Measurements from ENCODE around the gene ZNF385D. TPM values are rescaled to one million over a fixed set of nuclear protein-coding genes. Genes with fewer than 3 reads are reported as not detected.

ZNF385D gene
- total RNA-seq, 1 donor from 2014 or later = 1.7 TPM

DNA sequence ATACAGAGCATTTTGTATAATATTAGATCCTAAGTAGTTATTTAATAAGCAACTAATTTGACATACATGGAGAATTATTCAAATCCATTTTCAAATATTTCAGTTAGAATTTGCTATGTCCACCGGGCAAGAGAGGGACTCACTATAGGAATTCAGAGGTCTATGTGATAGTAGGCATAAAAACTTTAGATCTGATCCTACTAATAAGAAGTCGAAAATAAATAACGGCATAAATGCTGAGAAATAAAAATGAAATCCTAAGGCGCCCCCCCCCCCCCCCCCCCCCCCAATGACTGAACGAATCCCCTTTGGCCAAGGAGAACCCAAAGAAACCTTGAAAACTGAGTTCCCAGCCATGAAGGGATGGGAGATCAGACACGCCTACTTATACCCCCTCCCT lies 80.6 kb downstream of the ZNF385D start:
- ATAC-seq = no peak

DNA sequence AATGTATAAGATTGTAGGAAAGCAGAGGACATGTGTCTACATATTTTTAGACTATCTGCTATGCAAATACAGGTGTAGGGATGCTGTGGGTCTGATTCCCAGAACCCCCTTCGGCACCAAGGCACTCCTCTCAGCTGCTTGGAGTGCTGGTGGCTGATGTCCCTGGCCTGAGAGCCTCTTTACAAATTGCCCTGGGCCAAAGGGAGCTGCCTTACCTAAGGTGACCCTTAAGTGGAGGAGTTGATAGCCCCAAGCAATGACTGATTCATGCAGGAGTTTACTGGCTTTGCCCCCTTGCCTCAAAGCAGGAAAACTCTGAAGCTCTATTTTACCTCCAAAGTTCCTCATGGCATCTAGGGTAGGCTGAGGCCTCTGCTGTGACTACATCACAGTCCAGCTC lies 83.0 kb downstream of the ZNF385D start:
- ATAC-seq = no peak

DNA sequence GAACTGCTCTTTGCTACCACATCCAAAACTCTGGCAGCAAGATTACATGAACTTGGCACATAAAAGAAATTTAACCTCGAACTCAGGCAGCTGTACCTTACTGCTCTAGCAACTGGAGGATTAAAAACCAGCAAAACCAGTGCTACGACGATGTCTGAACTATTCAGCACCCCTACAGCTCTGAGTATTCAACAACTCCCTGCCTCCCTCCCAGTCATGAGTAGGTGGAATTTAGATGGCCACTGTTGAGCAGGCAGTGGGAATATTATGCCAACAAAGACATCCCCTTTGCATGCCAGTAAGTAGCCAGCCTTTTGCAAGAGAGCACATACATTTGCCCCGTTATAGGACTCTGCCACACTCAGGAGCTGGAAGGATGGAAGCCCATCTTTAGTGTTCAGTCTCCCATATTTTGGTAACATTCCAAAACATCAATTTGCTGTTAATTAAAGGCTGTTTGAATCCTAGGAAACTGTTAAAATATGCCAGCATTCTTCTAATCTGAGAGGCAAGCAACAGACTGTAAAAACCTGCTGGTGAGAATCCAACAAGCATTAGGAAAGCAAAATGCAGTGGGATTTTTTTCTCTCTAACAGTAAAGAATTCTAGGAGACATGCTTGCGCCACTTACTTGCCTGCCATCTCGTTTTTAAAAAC lies 85.4 kb downstream of the ZNF385D start:
- ATAC-seq = no peak

DNA sequence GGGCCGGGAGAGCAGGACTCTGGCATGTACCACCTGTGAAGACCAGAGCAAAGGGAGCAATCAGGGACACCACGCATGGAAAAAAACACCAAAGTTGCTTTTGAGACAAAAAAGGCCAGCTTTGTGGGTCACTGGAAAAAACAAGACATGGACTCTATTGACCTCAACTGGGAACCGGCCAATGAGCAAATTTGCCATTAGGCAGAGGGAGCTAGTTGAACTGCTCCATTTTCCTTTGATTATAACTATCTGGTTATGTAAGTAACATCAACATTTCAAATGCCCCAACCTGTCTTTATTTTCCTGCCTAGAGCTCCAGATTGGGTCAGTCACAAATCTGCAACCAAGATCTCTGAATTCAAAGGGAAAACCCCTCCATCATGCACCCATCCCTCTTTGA lies 86.0 kb downstream of the ZNF385D start:
- no peak for ATAC-seq

DNA sequence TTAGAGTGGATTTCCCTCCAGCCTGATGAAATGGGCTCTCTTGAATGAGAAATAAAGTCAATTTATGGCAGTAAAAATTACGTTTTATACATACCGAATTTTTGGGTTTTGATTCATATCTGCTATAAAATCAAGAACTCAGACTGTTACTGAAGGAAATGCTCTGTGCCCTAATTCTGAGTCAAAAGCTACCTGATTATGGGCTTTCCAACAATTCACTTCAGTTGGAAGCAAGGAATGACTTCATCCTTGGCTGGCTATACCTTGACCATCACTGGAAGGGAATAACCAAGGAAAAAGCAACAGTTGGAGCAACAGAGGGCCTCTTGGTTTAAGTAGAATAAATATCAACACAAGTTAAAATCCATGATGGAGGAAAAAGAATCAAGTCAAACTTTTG lies 88.6 kb downstream of the ZNF385D start:
- no peak for ATAC-seq

DNA sequence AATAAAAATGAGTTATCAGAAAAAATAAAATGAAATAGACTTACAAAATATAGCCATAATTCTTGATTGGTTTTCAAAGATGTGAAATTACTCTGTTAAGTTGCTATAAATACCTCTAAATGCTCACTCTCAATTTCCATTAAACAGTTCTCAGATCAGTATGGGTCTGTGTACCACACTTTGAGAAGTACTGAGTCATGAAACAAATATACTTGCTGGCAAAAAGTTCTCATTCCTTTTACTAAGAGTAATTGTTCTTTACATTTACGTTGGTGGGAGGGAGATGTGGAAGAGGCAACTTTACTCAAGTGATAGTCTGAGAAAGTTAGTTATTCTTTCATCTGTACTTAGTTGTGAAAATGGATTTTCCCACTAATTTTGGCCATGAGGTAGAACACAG lies 96.3 kb downstream of the ZNF385D start:
- no peak for ATAC-seq

DNA sequence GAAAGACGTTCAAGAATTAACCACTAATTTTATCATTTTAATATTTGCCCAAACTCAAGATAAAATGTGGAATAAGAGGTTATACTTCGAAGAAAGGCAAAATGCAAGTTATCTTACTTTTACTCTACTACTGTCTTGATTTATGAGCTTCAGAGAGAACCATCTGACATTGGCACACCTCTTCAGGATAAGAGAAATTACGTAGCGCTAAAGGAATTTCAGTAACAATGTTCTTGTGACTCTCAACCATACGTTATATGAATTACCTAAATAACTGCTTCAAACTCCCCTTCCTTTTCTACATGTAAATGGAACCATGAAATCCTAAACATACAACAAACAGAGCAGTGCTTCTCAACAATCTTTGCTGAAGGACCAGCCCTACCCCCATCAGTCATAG lies 96.8 kb downstream of the ZNF385D start:
- no peak for ATAC-seq

DNA sequence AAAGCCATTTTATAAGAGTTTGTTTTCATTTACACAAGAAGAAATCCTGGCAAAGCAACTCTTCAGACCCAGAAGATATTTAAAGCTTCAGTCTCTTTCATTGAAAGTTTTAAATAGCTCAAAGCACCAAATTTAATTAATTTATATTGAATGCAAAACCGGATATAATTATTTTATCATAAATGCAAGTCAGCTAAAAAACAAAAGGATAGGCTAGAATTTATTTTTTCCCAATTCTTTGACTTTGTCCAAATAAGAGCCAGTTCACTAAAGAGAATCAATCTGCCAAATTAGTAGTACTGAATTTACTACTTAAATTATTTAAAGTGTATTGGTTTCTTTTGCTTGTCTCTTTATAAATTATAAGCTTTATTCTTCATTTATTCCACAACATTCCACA lies 101.5 kb downstream of the ZNF385D start:
- ATAC-seq = no peak

DNA sequence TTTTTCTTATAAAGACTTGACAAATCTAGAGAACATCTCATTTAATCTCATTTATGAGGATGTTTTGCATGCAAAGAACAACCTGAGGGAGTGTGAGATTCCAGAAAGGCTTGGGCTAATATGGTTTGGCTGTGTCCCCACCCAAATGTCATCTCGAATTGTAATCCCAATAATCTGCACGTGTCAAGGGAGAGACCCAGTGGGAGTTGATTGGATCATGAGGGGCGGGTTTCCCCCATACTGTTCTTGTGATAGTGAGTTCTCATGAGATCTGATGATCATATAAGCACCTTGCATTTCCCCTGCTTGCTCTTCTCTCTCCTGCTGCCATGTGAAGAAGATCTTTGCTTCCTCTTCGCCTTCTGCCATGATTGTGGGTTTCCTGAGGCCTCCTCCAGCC lies 103.0 kb downstream of the ZNF385D start:
- no peak for ATAC-seq

DNA sequence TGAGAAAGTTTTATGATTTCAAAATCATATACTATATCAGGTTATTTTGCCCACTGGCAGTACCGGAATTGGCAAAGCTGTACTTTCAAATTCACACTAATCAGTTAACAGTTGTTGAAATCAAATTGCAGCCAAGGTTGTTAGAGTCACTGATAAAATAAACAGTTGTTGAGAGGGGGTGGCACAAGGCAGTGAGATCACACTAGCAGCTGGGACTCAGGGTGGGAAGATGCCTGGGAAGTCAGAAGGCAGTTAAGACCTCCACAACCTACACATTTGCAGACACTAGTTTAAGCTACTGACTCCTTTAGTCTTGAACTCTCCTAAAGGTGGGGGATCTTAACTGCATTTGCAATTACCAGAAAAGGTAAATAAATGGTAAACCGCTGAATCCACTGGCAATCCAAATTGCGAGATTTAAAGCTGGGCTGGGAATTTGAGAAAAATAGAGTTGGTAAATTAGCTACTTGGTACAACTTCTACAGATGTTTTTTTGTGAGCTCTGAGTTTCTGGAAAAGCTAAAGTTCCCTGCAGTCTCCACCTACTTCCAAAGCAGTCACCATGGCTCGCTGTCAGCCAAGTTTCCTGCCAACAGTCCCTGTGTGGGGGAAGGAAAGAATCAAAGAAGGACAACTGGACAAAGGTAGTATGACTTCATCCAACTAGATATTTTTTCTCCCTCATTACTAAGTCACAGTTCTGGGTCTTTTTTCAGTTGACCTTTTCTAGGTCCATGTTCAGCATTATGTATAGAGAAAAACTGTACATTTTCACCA lies 105.7 kb downstream of the ZNF385D start:
- ATAC-seq = no peak

DNA sequence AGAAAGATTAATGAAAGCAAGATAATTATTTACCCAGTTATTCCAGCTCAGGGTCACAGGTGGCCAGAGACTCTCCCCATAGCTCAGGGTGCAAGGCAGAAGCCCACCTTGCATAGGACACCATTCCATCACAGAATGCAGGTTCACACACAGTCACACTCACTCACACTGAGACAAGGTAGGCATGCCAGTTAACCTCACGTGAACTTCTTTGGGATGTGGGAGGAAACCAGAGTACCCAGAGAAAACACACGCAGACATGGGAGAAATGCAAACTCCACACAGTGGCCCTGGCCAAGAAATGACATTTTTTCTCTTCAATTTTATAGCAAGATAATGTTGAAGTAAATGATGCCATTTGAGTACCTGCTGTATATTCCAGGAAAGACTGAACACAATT lies 106.7 kb downstream of the ZNF385D start:
- ATAC-seq = no peak

DNA sequence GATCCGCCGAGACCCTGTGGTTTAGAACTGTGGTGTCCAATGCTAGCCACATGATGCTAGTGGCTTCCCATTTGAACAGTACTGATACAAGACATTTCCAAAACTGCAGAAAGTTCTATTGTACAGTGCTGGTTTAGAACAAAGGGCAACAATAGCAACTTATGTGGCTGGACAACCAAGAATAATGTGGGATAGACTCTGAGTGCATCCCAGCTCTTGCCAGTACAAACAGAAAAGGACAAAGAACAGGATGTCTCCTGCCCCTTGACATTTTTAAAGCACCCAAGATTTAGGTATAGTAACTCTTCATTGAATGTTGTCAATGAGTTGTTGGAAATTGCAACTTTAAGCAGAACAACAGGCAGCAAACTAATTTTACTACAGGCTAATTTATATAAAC lies 107.3 kb downstream of the ZNF385D start:
- ATAC-seq = no peak

DNA sequence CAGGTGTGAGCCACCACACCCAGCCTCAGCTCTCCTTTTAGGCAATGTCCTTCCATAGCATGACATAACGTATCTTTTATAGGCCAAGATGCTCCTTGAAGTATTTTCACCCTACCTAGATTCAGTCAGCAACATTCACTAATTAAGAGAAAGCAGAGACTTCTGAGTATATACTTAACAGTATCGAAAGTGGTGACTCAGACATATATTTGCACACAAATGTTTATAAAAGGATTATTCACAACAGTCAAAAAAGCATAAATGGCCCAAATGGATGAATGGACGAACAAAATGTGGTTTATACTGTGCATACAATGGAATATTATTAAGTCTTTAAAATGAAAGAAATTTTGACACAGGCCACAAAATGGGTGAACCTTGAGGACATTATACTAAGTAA lies 108.6 kb downstream of the ZNF385D start:
- ATAC-seq = no peak

DNA sequence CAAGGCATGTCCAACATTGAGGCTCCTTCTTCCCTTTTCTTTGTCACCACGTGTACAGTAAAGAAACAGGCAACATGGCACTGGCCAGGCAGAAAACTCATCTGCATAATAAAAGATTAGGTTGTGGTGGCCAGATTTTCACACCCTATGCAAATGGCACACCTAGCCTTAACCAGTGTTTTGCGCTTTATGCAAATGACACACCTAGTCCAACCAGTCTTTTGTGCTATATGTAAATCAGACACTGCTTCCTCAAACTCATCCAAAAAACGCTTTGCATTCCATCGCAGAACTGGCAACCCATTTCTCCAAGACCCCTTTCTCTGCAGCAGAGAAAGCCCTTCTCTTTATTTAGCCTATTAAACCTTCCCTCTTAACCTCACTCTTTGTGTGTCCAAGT lies 109.1 kb downstream of the ZNF385D start:
- no peak for ATAC-seq

DNA sequence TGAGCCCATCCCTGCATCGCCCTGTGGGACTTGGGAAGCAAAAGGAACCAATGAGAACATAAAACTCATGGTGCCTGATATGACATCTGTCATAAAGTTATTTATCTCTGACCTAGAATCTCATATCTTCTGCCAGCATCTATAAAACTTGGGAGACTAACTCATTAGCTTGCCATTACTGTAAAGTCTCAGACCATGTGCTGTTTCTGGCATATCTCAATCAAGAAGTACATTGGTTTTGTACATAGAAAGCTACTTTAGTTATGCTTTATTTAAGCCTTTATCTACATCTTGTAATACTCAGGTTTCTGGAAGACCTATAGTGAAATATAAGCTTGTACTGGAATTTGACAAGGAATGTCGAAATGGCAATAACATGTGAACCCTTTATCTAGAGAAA lies 112.5 kb downstream of the ZNF385D start:
- no peak for ATAC-seq

DNA sequence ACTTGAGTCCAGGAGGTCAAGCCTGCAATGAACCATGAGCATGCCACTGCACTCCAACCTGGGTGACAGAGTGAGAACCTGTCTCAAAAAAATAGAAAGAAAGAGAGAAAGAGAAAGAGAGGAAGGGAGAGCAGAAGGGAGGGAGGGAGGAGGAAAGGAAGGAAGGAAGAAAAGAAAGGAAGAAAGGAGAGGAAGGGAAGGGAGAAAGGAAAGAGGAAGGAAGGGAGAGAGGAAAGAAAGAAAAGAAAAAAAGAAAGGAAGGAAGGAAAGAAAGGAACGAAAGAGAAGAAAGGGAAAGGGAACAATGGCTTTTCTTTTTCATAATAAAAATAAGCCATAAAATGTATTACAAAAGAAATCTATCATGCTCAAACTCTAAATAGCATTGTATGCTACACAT lies 116.9 kb downstream of the ZNF385D start:
- no peak for ATAC-seq

DNA sequence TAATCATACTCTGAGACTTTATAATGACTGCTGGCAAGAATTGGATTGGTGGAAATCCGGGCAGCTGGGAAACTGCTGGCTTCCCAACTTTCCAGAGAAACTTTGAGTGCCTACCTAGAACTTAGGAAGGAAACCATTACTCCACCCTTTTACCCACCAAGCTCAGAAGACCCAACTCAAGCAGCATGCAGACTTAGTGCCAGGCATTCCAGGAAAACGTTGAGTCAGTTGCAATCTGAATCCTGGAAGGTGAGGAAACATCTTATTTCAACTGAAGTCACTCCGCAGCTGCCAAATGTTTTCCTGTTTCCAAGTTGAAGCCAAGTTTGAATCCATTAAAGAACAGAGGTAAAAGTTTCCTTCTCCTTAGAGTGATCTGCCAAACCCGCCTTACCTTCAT lies 126.5 kb downstream of the ZNF385D start:
- peak; percentile 37 for ATAC-seq

DNA sequence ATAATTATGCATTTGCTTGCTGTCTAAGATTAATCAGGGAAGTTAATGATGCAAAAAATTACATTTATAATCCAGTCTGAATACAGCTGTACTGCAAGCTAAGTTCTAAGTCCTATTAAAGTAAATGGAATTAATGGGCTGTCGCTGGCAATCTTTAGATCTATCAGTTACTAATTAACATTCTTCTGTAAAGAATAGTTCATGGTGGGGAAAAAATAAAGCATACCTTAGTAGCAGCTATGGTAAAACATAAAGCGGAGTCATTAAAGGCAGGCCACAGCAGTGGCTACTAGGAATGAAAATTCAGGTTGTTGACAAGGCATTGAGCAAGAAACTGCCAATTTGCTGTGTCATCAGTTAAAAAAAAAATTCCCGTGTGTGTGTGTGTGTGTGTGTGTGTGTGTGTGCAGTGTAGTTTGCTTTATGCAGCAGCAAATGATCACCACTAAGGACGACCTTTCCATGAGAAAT lies 129.8 kb downstream of the ZNF385D start:
- ATAC-seq = no peak

DNA sequence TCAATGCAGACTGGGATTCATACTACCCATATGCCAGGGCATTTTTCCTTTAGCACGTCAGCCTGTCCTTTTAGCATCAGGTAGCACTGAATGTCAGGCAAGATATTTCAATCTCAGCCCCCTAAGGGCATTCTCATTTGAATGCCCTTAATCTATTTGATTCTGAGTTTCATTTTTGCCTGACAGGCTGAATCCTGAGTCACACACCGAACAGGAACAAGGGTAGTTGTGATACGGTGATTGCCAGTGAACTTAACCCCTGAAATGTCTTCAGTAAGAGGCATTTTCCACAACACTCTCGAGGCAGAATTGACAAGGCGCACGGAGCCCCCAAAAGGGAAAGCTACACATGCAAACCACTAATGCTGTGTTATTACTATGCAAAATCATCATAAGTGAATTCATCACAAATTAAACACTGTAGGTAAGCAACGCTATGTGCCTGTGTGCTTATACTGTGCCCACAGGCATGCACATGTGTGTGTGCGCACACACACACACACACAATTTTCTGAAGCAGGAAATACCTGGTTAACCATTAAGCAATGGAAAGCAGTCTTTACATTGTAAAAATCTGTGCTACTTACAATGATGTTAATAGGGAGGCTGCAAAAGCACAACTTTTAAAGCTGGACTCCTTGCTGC lies 130.4 kb downstream of the ZNF385D start:
- no peak for ATAC-seq

DNA sequence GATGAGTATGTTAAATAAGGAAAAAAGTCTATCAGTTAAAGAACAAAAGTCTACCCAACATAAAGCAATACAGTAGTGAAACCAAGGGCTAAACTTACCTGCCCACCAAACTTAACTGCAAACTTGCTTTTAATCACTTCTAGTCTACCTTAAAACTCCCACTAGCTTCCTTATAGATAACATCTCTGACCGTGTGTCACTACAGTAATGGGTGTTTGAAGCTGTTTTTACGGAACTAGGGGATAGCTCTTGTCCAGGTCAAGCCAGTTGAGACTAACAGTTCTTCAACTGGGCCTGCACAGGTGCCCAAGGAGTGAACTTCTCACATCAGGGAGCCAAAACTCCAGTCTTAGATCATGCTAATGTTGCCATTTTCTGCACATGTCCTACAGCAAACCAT lies 132.3 kb downstream of the ZNF385D start:
- ATAC-seq = no peak

DNA sequence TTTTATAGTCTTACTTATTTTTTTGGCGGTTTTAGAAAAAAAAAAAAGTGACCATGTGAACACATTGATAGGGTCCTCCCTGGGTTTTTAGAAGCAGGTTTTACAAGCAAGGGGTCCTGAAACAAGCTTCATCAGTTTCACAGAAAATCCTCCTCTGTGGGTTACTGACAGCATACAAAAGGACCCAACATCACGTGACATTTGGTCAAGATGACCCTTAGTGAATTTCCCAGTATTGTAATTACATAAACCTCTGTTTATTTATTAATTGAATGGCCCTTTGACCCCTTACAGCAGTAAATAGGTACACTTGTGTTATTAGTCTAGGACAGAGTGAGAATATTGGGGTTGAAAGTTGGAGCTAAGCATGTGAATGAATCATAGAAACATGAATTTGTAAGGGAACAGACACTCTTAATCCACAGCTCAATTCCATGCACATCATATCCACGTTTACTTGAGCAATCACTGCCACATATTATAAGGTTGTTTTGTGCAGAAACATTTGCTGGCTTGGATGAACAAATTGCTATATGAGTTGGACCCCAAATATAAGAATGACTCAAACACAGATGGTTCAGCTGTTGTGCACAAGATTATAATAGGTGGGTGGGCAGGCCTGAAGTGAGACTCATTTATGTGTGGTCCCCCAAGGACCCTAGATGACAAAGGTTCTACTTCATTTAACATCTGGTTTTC lies 137.5 kb downstream of the ZNF385D start:
- ATAC-seq = no peak

DNA sequence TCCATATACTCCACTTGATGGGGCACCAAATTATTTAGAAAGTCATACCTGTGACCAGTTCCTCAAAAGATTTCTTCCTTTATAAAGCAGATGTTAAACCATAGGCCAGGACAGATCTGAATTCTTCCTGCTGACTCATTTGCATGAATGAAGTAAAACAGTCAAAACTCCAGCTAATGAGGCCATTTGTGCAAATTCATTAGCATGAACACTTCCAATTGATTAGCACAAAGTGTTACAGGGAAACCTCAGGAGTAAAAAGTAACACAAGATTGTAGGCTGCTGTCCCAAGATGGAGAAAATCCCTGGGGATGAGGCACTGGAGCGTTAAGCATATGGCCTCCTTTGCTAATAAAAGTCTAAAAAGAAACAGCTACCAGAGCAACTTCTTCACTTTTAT lies 149.8 kb downstream of the ZNF385D start:
- no peak for ATAC-seq

DNA sequence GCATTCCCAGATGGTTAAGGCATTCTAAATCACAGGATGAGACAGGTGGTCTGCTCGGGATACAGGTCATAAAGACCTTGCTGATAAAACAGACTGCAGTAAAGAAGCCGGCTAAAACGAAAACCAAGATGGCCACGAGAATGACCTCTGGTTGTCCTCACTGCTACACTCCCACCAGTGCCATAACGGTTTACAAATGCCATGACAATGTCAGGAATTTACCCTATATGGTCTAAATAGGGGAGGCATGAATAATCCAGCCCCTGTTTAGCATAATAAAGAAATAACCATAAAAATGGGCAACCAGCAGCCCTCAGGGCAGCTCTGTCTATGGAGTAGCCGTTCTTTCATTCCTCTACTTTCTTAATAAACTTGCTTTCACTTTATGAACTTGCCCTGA lies 151.1 kb downstream of the ZNF385D start:
- ATAC-seq = no peak
